Measurements from ENCODE around the gene RABGGTB. TPM values are rescaled to one million over a fixed set of nuclear protein-coding genes. Genes with fewer than 3 reads are reported as not detected.

RABGGTB gene
- total and polyA plus RNA-seq, 4 donors = 24.3 to 74.8 (median 47.2) TPM

DNA sequence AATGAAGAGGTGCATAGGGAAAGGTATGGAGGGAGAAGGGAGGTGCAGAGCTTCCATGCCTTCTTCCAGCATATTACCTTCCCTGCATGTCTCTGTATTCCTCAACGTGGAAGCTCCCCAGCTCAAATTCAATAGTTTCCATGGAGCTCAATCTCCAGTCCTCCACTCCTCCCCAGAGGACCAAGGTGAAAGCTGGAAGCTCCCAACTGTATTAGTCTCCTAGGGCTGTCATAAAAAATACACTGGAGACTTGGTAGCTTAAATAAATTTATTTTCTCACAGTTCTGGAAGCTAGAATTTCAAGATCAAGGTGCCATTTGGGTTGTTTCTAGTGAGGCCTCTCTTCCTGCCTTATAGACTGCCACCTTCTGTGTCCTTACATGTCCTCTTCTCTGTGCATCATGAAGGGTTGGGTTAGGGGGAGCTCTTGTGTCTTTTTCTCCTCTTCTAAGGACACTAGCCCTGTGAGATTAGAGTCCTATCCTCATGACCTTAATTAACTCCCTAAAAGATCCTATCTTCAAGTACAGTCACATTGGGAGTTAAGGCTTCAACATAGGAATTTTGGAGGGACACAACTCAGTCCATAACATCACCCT is 21.9 kb upstream of the RABGGTB start:
- DNase-seq (ENCODE audit: low spot score) = no peak
- Histone ChIP-seq H3K9ac (ENCODE audit: low read depth in 1 of 2, low read length in 2 of 2) (no peak overlapping the region), H3K27me3 (ENCODE audit: control insufficient read depth in 4 of 4, insufficient read depth in 4 of 4, low read length in 3 of 4) (no peaks in the 10 kb centered on the region), H3K27ac (ENCODE audit: low read depth in 1 of 2, low read length in 2 of 2) (no peak overlapping the region), H3K4me3 (ENCODE audit: low read depth in 1 of 3, low read length in 3 of 3) (no peak overlapping the region), H3K9me3 (ENCODE audit: control insufficient read depth in 4 of 4, low read length in 3 of 4) (no peaks in the 10 kb centered on the region), H3K4me1 (ENCODE audit: control insufficient read depth in 4 of 4, insufficient read depth in 4 of 4, low read length in 3 of 4) (no peaks in the 10 kb centered on the region), H3K36me3 (ENCODE audit: control insufficient read depth in 4 of 4, insufficient read depth in 3 of 4, low read depth in 1 of 4, low read length in 3 of 4) (peaks cover 0 to 6% (median 3%) of the 10 kb centered on the region in 4 donors)
- TF ChIP-seq HNF4G (IDR thresholded peaks at IDR 0.05) (no peak), ATF3 (IDR thresholded peaks at IDR 0.05) (no peak), HNF4A (conservative IDR thresholded peaks at IDR 0.05) (no peak), EGR1 (IDR thresholded peaks at IDR 0.05; ENCODE audit: low read depth in 2 of 2) (no peak), NR2F2 (IDR thresholded peaks at IDR 0.05) (no peak), RAD21 (IDR thresholded peaks at IDR 0.05) (no peak), MAX (IDR thresholded peaks at IDR 0.05) (no peak), FOXA1 (IDR thresholded peaks at IDR 0.05) (no peak), SP1 (IDR thresholded peaks at IDR 0.05) (no peak), RXRA (IDR thresholded peaks at IDR 0.05) (no peak), GABPA (IDR thresholded peaks at IDR 0.05 in 1 of 2, conservative IDR thresholded peaks at IDR 0.05 in 1 of 2) (no peak), YY1 (IDR thresholded peaks at IDR 0.05) (no peak), TAF1 (conservative IDR thresholded peaks at IDR 0.05) (no peak)
- TF ChIP-seq, protein P1, sequence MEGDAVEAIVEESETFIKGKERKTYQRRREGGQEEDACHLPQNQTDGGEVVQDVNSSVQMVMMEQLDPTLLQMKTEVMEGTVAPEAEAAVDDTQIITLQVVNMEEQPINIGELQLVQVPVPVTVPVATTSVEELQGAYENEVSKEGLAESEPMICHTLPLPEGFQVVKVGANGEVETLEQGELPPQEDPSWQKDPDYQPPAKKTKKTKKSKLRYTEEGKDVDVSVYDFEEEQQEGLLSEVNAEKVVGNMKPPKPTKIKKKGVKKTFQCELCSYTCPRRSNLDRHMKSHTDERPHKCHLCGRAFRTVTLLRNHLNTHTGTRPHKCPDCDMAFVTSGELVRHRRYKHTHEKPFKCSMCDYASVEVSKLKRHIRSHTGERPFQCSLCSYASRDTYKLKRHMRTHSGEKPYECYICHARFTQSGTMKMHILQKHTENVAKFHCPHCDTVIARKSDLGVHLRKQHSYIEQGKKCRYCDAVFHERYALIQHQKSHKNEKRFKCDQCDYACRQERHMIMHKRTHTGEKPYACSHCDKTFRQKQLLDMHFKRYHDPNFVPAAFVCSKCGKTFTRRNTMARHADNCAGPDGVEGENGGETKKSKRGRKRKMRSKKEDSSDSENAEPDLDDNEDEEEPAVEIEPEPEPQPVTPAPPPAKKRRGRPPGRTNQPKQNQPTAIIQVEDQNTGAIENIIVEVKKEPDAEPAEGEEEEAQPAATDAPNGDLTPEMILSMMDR (IDR thresholded peaks at IDR 0.05; ENCODE audit: low read depth, low read length, missing input control) = no peak
- 79% methylated on average over 1 of the region's 1 CpG for WGBS

DNA sequence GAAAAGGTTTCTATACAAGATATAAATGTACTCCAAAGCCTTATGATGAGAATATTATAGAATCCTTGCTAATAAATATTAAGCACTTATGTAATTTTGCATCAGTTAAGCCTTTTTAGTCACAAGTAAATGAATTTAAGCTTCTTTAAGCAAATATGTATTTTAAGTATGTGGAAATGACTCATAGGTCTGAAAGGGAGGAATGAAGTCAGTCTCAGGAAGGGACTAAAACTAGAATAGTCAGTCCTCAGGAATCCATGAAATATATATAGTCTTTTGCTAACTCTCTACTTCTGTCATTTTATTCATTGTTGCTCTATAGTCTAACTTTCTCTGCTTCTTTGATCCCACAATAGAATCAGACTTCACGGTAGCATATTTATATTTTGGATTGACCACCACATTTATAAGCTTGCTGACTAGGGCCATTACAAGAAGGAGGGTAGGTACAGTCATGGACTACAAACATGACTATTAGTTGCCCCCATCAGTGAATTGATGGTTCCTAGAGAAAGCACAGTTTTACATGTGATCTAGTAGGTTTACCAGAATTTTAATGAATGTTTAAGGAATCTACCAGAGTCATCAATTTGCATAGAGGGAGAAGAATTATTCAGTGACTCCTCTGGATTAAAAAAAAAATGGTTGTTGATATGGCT is 20.2 kb upstream of the RABGGTB start:
- Histone ChIP-seq H3K36me3 (ENCODE audit: control insufficient read depth in 4 of 4, insufficient read depth in 3 of 4, low read depth in 1 of 4, low read length in 3 of 4) (peaks cover 0 to 6% (median 3%) of the 10 kb centered on the region in 4 donors), H3K9ac (ENCODE audit: low read depth in 1 of 2, low read length in 2 of 2) (no peak overlapping the region), H3K4me1 (ENCODE audit: control insufficient read depth in 4 of 4, insufficient read depth in 4 of 4, low read length in 3 of 4) (no peaks in the 10 kb centered on the region), H3K27ac (ENCODE audit: low read depth in 1 of 2, low read length in 2 of 2) (no peak overlapping the region), H3K4me3 (ENCODE audit: low read depth in 1 of 3, low read length in 3 of 3) (no peak overlapping the region), H3K27me3 (ENCODE audit: control insufficient read depth in 4 of 4, insufficient read depth in 4 of 4, low read length in 3 of 4) (no peaks in the 10 kb centered on the region), H3K9me3 (ENCODE audit: control insufficient read depth in 4 of 4, low read length in 3 of 4) (no peaks in the 10 kb centered on the region)
- TF ChIP-seq ZBTB33 (IDR thresholded peaks at IDR 0.05) = no peak
- TF ChIP-seq MAX (IDR thresholded peaks at IDR 0.05) = no peak
- TF ChIP-seq NR2F2 (IDR thresholded peaks at IDR 0.05) = no peak
- TF ChIP-seq, protein P2, sequence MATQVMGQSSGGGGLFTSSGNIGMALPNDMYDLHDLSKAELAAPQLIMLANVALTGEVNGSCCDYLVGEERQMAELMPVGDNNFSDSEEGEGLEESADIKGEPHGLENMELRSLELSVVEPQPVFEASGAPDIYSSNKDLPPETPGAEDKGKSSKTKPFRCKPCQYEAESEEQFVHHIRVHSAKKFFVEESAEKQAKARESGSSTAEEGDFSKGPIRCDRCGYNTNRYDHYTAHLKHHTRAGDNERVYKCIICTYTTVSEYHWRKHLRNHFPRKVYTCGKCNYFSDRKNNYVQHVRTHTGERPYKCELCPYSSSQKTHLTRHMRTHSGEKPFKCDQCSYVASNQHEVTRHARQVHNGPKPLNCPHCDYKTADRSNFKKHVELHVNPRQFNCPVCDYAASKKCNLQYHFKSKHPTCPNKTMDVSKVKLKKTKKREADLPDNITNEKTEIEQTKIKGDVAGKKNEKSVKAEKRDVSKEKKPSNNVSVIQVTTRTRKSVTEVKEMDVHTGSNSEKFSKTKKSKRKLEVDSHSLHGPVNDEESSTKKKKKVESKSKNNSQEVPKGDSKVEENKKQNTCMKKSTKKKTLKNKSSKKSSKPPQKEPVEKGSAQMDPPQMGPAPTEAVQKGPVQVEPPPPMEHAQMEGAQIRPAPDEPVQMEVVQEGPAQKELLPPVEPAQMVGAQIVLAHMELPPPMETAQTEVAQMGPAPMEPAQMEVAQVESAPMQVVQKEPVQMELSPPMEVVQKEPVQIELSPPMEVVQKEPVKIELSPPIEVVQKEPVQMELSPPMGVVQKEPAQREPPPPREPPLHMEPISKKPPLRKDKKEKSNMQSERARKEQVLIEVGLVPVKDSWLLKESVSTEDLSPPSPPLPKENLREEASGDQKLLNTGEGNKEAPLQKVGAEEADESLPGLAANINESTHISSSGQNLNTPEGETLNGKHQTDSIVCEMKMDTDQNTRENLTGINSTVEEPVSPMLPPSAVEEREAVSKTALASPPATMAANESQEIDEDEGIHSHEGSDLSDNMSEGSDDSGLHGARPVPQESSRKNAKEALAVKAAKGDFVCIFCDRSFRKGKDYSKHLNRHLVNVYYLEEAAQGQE (IDR thresholded peaks at IDR 0.05) = no peak
- no peak for TF ChIP-seq JUND (IDR thresholded peaks at IDR 0.05)
- TF ChIP-seq FOXA1 (IDR thresholded peaks at IDR 0.05) = no peak
- TF ChIP-seq, protein P1 (IDR thresholded peaks at IDR 0.05; ENCODE audit: low read depth, low read length, missing input control) = no peak
- no peak for TF ChIP-seq EGR1 (IDR thresholded peaks at IDR 0.05; ENCODE audit: low read depth in 2 of 2)
- no peak for TF ChIP-seq ATF3 (IDR thresholded peaks at IDR 0.05)
- TF ChIP-seq TAF1 (conservative IDR thresholded peaks at IDR 0.05) = no peak
- TF ChIP-seq RAD21 (IDR thresholded peaks at IDR 0.05) = no peak
- TF ChIP-seq GABPA (IDR thresholded peaks at IDR 0.05 in 1 of 2, conservative IDR thresholded peaks at IDR 0.05 in 1 of 2) = no peak
- 97% methylated on average over 1 of the region's 1 CpG for WGBS
- DNase-seq (ENCODE audit: low spot score) = no peak

Measured in liver (tissue), 9 donors.